ENCODE measurements around the gene YWHAH.

YWHAH gene

DNA sequence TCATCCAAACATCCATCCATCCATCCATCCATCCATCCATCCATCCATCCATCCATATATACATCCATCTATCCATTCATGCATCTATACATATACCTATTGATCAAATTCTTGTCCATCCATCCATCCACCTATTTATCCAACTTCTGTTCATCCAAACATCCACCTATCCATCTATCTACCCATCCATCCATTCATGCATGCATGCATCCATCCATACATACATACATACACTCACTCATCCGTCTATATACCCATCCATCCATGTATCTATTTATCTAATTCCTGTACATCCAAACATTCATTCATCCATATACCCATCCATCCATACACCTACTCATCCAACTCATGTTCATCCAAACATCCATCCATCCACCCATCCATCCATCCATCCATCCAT lies 19.3 kb upstream of the YWHAH start:
- H3K4me3 ChIP-seq (ENCODE audit: low read depth, low read length): no peak overlapping the region
- no peak for DNase-seq (ENCODE audit: low read depth)

DNA sequence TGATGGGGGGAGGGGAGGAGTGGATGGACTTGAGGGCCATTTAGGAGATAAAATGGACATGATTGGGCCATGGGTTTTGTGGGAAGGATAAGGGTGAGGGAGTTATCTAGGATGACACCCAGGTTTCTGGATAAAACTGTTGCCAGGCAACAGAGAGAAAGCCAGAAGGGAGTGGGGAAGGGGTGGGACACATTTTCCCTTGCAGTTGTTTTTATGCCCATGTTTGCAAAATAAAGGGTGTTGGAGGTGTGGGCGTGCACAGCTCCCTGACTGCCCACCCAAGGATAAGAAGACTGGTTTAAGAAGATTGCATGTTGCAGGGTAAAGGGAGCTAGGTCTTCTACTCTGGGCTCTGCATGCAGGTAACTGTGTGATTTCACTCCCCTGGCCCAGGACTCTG lies 18.3 kb upstream of the YWHAH start:
- DNase-seq (ENCODE audit: low read depth): no peak
- no peak for TF ChIP-seq POLR2A (IDR thresholded peaks at IDR 0.05; ENCODE audit: extremely low read depth, insufficient read length)
- TF ChIP-seq, protein P1, sequence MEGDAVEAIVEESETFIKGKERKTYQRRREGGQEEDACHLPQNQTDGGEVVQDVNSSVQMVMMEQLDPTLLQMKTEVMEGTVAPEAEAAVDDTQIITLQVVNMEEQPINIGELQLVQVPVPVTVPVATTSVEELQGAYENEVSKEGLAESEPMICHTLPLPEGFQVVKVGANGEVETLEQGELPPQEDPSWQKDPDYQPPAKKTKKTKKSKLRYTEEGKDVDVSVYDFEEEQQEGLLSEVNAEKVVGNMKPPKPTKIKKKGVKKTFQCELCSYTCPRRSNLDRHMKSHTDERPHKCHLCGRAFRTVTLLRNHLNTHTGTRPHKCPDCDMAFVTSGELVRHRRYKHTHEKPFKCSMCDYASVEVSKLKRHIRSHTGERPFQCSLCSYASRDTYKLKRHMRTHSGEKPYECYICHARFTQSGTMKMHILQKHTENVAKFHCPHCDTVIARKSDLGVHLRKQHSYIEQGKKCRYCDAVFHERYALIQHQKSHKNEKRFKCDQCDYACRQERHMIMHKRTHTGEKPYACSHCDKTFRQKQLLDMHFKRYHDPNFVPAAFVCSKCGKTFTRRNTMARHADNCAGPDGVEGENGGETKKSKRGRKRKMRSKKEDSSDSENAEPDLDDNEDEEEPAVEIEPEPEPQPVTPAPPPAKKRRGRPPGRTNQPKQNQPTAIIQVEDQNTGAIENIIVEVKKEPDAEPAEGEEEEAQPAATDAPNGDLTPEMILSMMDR (IDR thresholded peaks at IDR 0.05; ENCODE audit: low read depth, low read length): no peak
- no peak for TF ChIP-seq MYC (IDR thresholded peaks at IDR 0.05; ENCODE audit: low read depth, low read length)
- TF ChIP-seq, protein P2, sequence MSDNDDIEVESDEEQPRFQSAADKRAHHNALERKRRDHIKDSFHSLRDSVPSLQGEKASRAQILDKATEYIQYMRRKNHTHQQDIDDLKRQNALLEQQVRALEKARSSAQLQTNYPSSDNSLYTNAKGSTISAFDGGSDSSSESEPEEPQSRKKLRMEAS (IDR thresholded peaks at IDR 0.05; ENCODE audit: low read depth, low read length): no peak

More for the DNA sequence above, 19.3 kb upstream of the YWHAH start:
- TF ChIP-seq, protein P2 (IDR thresholded peaks at IDR 0.05; ENCODE audit: low read depth, low read length): no peak
- TF ChIP-seq, protein P1 (IDR thresholded peaks at IDR 0.05; ENCODE audit: low read depth, low read length): no peak
- no peak for TF ChIP-seq MYC (IDR thresholded peaks at IDR 0.05; ENCODE audit: low read depth, low read length)
- no peak for TF ChIP-seq POLR2A (IDR thresholded peaks at IDR 0.05; ENCODE audit: extremely low read depth, insufficient read length)

DNA sequence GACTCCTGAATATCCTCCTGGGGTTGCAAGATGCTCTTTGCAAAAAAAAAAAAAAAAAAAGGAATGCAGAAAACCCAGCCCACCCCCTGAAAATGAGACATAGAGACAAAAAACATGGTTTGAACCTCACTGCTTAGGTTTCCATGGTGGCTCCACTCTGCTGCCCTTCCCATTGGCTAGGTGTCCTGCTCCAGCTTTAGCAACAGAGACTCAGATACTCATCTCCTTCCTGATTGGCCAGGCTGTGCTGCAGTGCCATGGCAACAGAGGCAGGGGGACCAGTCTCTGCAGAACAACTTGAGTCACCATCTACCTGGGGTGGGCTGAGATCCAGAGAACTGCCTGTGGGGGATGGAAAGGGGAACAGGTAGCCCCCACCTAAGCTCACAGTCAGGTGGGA lies 17.4 kb upstream of the YWHAH start:
- TF ChIP-seq, protein P2 (IDR thresholded peaks at IDR 0.05; ENCODE audit: low read depth, low read length): no peak
- TF ChIP-seq MYC (IDR thresholded peaks at IDR 0.05; ENCODE audit: low read depth, low read length): no peak
- TF ChIP-seq, protein P1 (IDR thresholded peaks at IDR 0.05; ENCODE audit: low read depth, low read length): no peak
- no peak for TF ChIP-seq POLR2A (IDR thresholded peaks at IDR 0.05; ENCODE audit: extremely low read depth, insufficient read length)
- H3K4me3 ChIP-seq (ENCODE audit: low read depth, low read length): no peak overlapping the region
- no peak for DNase-seq (ENCODE audit: low read depth)

More for the DNA sequence above, 18.3 kb upstream of the YWHAH start:
- H3K4me3 ChIP-seq (ENCODE audit: low read depth, low read length): no peak overlapping the region

DNA sequence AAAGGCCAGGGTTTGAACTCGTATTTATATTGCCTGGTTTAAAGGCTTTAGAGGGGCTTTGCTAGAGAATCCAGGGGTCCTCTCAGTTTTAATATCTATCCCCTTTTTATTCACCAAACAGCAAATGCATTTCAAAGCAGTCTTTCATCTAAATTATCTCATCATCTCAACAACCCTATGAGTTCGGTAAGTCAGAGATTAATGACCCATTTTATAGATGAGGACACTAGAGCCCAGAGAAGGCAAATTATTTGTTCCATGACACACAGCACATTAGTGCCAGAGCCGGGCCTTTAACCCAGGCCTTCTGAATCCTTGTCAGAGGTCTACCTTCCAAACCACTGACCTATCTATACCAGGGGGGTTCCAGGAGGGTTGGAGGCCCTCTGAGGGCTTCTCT lies 16.8 kb upstream of the YWHAH start:
- TF ChIP-seq, protein P1 (IDR thresholded peaks at IDR 0.05; ENCODE audit: low read depth, low read length): no peak
- no peak for TF ChIP-seq POLR2A (IDR thresholded peaks at IDR 0.05; ENCODE audit: extremely low read depth, insufficient read length)
- TF ChIP-seq, protein P2 (IDR thresholded peaks at IDR 0.05; ENCODE audit: low read depth, low read length): no peak
- no peak for TF ChIP-seq MYC (IDR thresholded peaks at IDR 0.05; ENCODE audit: low read depth, low read length)
- no peak overlapping the region for H3K4me3 ChIP-seq (ENCODE audit: low read depth, low read length)
- no peak for DNase-seq (ENCODE audit: low read depth)

DNA sequence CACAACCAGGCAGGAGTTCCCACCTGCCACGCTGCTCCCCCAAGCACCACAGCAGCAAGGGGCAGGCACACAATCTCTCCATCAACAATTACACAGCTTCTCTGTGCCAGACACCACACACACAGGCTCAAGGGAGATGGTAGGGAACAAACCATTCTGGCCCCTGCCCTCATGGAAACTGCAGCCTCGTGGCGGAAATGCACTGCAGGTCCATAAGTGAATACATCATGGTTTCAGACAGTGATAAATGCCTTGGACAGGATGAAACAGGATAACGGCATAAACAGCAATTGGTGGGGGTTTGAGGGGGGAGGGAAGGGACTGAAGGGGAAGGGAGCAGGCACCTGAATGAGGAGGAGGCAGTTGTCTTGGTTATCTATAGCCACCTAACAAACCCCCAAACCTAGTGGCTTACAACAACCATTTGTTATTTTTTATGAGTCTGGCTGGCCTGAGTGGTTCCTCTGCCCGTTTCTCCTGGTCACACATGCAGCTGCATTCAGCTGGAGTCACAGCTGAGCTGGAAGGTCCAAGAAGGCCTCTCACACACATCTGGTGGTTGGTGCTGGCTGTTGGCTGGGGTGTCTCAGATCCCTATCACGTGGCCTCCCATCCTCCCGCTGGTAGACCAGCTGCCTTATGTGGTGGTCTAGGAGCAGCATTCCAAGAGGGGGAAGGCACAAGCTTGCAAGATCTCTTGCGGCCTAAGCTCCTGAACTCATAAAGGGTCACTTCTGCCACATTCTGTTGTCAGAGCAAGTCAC lies 15.0 kb upstream of the YWHAH start:
- DNase-seq (ENCODE audit: low read depth): no peak
- TF ChIP-seq, protein P2 (IDR thresholded peaks at IDR 0.05; ENCODE audit: low read depth, low read length): no peak
- no peak for TF ChIP-seq POLR2A (IDR thresholded peaks at IDR 0.05; ENCODE audit: extremely low read depth, insufficient read length)
- H3K4me3 ChIP-seq (ENCODE audit: low read depth, low read length): no peak overlapping the region

DNA sequence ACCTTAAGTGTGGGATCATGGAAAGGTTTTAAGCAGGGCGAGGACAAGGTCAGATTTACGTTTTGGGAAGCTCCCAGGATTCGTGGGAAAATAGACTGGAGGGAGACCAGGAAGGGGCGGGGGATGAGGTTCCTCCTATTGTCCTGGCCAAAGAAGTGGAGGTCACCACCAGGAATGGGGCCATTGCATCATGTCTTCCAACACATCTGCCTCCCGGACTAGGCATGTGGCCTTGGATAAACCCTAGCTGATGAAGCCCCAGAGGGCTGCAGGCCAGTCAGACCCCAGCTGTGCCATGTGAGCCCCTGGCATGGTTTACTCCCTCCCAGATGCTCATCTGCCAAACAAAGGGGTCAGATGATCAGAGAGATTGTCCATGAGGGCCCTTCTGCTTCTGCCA lies 11.5 kb upstream of the YWHAH start:
- TF ChIP-seq, protein P2 (IDR thresholded peaks at IDR 0.05; ENCODE audit: low read depth, low read length): no peak
- TF ChIP-seq, protein P1 (IDR thresholded peaks at IDR 0.05; ENCODE audit: low read depth, low read length): no peak
- TF ChIP-seq MYC (IDR thresholded peaks at IDR 0.05; ENCODE audit: low read depth, low read length): no peak
- TF ChIP-seq POLR2A (IDR thresholded peaks at IDR 0.05; ENCODE audit: extremely low read depth, insufficient read length): no peak
- no peak overlapping the region for H3K4me3 ChIP-seq (ENCODE audit: low read depth, low read length)
- no peak for DNase-seq (ENCODE audit: low read depth)
